ENCODE data around the gene DSTN. TPM values are rescaled to one million over a fixed set of nuclear protein-coding genes. Genes with fewer than 3 reads are reported as not detected.
A peak's percentile ranks its signal among the peaks of the same experiment; 100 is the strongest.

Gene DSTN
- total RNA-seq, 1 experiment from 2014 or later = 202 TPM

DNA sequence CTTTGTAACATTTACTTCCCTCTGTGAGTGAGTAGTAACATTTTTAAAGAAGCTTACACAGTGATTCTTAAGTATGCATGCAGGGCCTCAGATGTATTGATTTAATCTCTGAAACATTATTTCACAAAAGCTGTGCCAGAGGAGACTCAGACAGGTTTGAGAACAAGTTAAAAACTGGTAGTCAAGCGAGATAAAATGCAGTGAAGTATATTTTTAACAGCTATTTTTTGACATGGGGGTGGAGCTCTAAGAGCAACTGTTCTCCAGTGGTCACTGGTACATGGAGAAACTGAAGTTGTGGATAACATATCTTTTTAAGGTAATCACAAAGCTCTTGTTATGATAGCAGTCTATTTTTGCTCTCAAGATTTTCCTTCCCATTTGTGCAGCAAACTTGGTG lies 20.4 kb downstream of the DSTN start (continued):
- TF ChIP-seq, protein P1, sequence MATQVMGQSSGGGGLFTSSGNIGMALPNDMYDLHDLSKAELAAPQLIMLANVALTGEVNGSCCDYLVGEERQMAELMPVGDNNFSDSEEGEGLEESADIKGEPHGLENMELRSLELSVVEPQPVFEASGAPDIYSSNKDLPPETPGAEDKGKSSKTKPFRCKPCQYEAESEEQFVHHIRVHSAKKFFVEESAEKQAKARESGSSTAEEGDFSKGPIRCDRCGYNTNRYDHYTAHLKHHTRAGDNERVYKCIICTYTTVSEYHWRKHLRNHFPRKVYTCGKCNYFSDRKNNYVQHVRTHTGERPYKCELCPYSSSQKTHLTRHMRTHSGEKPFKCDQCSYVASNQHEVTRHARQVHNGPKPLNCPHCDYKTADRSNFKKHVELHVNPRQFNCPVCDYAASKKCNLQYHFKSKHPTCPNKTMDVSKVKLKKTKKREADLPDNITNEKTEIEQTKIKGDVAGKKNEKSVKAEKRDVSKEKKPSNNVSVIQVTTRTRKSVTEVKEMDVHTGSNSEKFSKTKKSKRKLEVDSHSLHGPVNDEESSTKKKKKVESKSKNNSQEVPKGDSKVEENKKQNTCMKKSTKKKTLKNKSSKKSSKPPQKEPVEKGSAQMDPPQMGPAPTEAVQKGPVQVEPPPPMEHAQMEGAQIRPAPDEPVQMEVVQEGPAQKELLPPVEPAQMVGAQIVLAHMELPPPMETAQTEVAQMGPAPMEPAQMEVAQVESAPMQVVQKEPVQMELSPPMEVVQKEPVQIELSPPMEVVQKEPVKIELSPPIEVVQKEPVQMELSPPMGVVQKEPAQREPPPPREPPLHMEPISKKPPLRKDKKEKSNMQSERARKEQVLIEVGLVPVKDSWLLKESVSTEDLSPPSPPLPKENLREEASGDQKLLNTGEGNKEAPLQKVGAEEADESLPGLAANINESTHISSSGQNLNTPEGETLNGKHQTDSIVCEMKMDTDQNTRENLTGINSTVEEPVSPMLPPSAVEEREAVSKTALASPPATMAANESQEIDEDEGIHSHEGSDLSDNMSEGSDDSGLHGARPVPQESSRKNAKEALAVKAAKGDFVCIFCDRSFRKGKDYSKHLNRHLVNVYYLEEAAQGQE (IDR thresholded peaks at IDR 0.05; ENCODE audit: low read depth) = no peak
- TF ChIP-seq EGR1 (IDR thresholded peaks at IDR 0.05; ENCODE audit: low read depth) = no peak
- no peak for TF ChIP-seq SRF (IDR thresholded peaks at IDR 0.05; ENCODE audit: low read depth)
- TF ChIP-seq ELF1 (IDR thresholded peaks at IDR 0.05; ENCODE audit: borderline replicate concordance, low read depth) = no peak
- TF ChIP-seq, protein P2, sequence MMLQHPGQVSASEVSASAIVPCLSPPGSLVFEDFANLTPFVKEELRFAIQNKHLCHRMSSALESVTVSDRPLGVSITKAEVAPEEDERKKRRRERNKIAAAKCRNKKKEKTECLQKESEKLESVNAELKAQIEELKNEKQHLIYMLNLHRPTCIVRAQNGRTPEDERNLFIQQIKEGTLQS (IDR thresholded peaks at IDR 0.05) = no peak

DNA sequence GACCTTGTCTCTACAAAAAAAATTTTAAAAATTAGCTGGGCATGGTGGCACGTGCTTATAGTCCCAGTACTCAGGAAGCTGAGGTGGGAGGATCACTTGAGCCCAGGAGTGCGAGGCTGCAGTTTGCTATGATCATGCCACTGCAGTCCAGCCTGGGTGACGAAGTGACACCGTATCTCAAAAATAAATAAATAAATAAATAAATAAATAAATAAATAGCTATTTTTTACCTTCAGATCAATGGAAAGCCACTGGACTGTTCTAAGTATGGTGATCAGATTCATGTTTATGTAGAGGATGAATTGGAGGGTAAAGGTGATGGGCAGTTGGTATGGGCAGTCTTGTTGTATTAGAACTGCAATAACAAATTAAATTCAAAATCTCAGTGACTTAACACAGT lies 24.0 kb downstream of the DSTN start:
- BruUV-seq (replicated peaks) = no TSS peak
- DNase-seq (ENCODE audit: low read depth, low spot score) (no peak), ATAC-seq (no peak)
- CTCF ChIA-PET = interaction anchor here (1.5 kb wide), 1 partner anchor 790 kb away, joined by 3 read pairs; no protein-coding TSS in a partner anchor
- no peak overlapping the region for H3K9ac ChIP-seq (ENCODE audit: low read length)
- no peaks in the 10 kb centered on the region for H3K27me3 ChIP-seq (ENCODE audit: insufficient read depth, low read length)
- TF ChIP-seq SIN3A (IDR thresholded peaks at IDR 0.05; ENCODE audit: low read depth) = no peak
- peaks cover 99% of the 10 kb centered on the region for H3K79me2 ChIP-seq (ENCODE audit: insufficient read depth, low read length)
- 0 out of 4 replicates have a peak, but pooled peaks cover 0 to 12% of the 10 kb centered on the region in 2 experiments for H3K36me3 ChIP-seq (ENCODE audit: control insufficient read depth in 1 of 2, insufficient read depth in 2 of 2, low read length in 2 of 2)
- H3K4me1 ChIP-seq (ENCODE audit: control insufficient read depth in 1 of 2, insufficient read depth in 2 of 2, low read length in 2 of 2) = peaks cover 4 to 25% of the 10 kb centered on the region in 2 experiments; a peak in 3 of 4 replicates
- POLR2A ChIA-PET = interaction anchor here (1.3 to 1.9 kb wide), 2 partner anchors 17 to 24 kb away, joined by 4 to 9 read pairs; partner anchors contain the start of gene DSTN
- intact Hi-C loops (cut with micrococcal nuclease) = no loop called here
- no peak overlapping the region for H3K27ac ChIP-seq (ENCODE audit: low read depth, low read length)
- H3K4me3 ChIP-seq (replicated peaks in 1 of 2; ENCODE audit: low read depth in 1 of 2, low read length in 2 of 2) = no peak overlapping the region
- RAD21 ChIA-PET (ENCODE audit: low non-redundant PET in 1 of 2, low total read pairs in 2 of 2, uncharacterized antibody in 2 of 2, unreplicated experiment in 2 of 2) = no interaction called here
- peaks cover 18% of the 10 kb centered on the region; the same call in 1 of the 2 replicates for H4K20me1 ChIP-seq (ENCODE audit: insufficient read depth)
- no peaks in the 10 kb centered on the region for H3K9me2 ChIP-seq (ENCODE audit: insufficient read depth)
- H2AFZ ChIP-seq (ENCODE audit: low read depth, low read length, poor library complexity, severe bottlenecking) = no peak overlapping the region
- no peaks in the 10 kb centered on the region for H3K9me3 ChIP-seq (ENCODE audit: control insufficient read depth in 1 of 2, insufficient read depth in 1 of 2, low read depth in 1 of 2, low read length in 2 of 2)
- H3K4me2 ChIP-seq (ENCODE audit: low read length) = peak overlapping the region; percentile 1; the same call in 1 of the 2 replicates
